ENCODE measurements around the gene MYOCOS.

Gene MYOCOS

GRCh38 chr1:171663854-171664575, 42.0 kb downstream of the MYOCOS start:
- DNase-seq: no peak

GRCh38 chr1:171664976-171665375, 42.9 kb downstream of the MYOCOS start:
- no peak for DNase-seq

GRCh38 chr1:171666114-171666769, 44.2 kb downstream of the MYOCOS start:
- DNase-seq: no peak

DNA sequence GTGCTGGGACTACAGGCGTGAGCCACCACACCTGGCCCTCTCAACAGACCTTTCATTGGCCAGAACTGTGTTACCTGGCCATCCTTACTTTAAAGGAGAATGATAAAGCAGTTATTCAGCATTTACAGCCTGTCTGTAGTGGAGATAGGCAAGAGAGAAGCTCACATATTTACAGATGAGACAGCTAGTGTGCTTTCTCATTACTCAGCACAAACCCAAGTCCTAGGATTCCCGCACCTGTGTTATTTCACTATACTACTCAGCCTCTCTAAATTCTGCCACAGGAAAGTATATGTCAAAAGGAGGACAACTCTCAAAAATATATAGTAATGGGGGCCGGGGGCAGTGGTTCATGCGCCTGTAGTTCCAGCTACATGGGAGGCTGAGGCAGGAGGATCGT, 46.3 kb downstream of the MYOCOS start:
- DNase-seq: no peak

GRCh38 chr1:171670739-171671138, 48.7 kb downstream of the MYOCOS start:
- DNase-seq: no peak

DNA sequence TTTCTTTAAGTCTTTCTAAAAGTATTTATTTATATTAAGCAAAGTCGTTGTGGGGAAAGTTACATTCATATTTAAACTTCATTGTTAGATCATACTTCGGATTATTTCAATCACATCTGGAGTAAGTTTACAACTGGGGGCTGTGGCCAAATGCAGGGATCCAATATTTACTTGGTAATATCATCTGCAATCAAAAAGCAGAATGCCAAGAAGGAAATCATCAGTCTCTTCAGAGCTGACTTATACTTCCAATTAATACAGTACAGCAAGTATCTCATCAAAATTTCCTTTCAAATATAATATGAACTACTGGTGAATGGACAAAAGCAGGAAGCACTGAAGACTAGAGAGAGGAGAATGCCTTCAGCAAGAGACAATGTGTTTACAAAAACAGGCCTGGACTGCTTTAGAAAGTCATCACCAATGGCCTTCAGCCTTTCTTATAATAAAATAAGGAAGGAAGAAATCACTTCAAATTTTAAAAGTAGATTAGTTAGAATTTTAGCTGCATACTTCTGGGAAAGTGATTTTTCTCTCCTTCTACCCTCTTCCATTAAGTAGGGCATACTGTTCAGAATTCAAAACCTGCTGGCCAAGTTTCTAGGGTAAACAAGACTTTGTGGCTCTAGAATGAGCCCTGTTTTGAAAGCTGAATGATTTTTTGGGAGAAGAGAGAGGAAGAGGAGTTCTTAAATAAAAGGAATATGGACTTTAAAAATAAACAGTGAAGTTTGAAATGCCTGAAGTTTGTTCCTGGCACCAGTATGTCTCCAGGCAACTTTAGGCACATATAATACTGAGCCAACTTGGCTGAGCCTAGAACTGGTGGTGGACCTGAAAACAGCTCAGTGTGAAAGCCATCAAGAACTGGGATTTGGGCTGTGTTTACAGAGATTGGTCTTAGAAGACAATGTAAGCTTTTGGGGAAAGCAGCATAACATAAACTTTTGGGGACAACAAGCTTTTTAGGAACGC, 52.7 kb downstream of the MYOCOS start:
- DNase-seq: no peak
